Amniotic stem cell (primary cell): ENCODE results near the gene ETV3.
A peak's percentile ranks its signal among the peaks of the same experiment; 100 is the strongest.

ENCODE experiments used
- DNase-seq: peaks from one replicate; lab custom pipeline; 2025; lab: John Stamatoyannopoulos, UW

ETV3 gene

DNA sequence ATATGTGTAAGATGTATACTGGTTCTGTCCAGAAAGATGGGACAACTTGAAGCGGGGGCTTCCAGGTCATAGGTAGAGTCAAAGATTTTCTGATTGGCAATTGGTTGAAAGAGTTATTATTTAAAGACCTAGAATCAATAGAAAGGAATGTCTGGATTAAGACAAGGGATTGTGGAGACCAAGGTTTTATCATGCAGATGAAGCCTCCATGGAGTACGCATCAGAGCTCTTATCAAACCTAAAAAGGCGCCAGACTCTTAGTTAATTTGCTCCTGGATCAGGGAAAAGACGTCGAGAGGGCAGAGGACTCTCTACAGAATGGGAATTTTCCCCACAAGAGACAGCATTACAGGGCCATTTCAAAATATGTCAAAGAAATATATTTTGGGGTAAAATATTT lies 23.7 kb upstream of the ETV3 start:
- DNase-seq = no peak

- no peak for DNase-seq
Observed at GRCh38 chr1:157158967-157159366, 20.8 kb upstream of the ETV3 start.

DNA sequence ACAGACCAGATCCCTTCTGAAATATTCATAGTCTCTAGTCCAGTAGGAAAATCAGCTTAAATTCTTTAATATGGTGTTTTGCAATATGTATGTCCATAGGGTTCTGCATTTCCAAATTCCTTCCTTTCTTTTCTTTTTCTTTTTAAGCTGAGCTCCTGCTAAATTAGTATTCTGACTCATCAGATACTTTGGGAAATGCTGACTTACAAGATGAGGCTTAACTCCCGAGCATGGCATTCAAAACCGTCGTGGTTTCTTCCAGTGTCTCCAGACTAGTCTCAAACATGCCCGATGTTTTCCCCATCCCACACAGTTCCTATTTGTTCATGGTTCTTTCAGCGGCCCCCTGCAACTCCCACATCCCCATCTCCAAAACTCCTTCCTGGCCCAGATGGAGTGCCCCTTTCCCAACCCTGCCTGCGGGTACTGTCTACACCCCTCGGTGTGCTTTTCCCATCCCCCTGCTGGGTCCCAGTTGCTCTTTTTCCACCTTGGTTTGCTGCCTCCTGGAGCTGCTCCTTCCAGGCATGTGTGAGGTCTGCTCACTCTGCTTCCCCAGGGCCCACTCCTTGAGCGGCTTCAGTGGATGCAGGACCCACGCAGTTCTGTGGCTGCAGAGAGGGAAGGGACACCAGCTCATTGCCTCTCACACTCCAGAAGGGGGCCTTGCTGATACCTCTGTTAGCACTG lies 19.5 kb upstream of the ETV3 start:
- DNase-seq = no peak

DNA sequence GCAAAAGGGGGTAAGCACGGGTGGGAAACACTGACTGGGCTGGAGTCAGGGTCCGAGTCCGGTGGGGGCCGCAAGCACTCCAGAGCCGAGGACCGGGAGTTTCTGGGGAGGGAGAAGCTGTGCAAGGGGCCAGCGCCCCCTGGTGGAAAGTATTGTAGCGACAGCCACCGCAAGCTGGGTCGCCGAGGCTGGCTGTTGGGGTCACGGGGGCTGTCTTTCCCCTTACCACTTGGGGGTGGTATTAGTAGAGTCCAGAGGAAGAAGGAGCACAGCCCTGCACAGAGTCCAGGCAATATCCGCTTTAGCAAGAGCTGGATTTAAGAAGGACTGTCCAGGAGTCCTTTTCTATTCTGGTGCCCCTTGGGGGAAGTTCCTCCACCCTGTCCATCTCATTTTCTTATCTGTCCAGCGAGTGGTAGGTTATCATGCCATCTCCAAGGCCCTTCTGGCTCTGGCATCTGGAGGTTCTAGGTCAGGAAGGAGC lies 17.9 kb upstream of the ETV3 start:
- DNase-seq = peak; percentile 52

DNA sequence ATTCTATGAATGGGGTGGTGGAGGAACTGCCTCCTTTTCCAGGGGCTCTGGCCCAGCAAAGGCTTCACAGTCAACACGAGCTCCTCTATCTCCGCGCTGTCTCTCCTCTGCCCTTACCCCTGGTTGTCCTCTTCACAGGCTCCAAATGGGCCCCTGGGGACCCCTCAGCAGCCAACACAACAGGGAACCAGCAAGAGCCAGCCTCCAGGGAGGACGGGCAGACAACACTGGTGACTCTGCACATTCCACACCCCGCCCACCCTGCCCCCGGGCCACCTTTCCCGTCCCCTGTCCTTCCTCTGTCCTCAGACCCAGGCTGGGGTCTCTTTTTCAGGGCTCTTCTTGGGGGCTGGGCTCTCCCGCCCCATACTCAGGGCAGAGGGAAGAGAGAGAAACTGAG lies 17.5 kb upstream of the ETV3 start:
- no peak for DNase-seq

GRCh38 chr1:157154940-157155514 lies 16.8 kb upstream of the ETV3 start:
- no peak for DNase-seq

DNA sequence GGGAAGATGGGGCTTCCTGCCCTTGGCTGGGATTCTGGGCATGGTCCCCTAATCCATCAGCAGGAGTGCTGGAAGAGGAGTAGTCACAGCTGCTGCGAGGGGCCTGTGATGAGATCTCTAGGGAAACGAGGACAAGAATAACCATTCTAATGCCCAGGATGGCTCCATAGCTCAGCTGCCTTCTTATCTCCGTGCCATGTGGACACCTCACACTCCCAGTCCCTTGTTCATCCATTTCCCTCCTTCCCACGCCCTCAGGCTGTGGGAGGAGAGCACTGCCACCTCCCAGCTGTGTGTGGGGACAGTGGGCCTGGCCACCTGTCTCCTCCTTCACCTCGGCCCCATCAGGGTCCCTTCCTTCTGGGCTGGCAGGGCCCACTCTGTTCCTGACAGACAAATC lies 16.1 kb upstream of the ETV3 start:
- DNase-seq = no peak

- DNase-seq = no peak
Observed at GRCh38 chr1:157153746-157154145, 15.6 kb upstream of the ETV3 start.

DNA sequence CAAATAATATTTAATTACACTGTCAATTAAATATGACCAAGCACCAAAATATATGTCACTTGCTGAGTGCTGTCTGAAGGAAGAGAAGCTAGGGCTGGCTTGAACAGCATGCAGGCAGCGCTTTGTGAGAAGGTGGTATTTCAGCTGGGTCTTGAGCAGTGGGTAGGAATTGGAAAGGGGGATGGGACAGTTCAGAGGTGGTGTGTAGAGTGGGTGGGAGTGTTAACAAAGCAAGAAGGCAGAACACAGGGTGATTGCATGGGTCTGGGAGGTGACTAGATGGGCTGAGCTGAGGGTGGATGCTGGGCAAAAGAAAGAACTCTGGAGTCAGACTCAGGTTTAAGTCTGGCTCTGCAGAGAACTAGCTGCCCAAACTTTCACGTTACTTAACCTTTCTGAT lies 14.3 kb upstream of the ETV3 start:
- DNase-seq = no peak

DNA sequence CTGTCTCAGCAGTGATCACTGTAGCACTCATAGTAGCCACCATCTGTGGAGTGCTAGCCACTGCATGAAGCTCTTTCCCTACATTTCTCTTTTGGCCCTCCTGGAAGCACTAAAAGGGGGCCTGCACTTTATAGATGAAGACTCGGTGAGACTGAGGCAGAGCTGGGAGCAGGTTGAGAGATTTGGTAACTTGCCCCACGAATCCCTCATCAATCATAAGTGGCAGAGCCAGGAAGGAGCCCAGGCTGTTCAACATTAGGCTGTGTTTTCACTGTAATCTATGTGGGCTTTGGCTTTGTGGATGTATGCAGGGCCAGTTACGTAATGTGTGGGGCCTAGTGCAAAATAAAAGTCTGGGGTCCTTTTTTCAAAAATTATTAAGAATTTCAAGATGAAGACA lies 13.3 kb upstream of the ETV3 start:
- DNase-seq = no peak

- DNase-seq = no peak
Observed at GRCh38 chr1:157151073-157151472, 12.9 kb upstream of the ETV3 start.

DNA sequence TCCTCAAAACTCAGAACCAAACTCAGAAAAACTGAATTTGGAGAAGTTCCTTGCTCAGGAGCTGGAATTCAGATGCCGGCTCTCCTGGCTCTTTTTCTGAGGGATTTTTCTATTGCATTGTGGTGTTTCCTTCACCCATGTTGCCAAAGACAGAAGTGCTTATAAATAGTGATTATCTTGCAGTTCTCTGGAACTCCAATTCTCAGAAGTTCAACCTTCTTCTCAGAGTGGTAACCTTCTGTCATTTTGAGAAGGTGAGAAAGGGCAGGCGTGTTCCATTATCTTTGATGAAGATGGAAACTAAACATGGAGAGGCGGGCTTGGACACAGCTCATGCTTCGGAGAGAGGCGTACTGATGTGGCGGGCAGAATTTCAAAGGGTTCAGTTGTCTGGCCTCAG lies 12.4 kb upstream of the ETV3 start:
- DNase-seq = no peak

- no peak for DNase-seq
Observed at GRCh38 chr1:157147906-157148700, 9.9 kb upstream of the ETV3 start.

DNA sequence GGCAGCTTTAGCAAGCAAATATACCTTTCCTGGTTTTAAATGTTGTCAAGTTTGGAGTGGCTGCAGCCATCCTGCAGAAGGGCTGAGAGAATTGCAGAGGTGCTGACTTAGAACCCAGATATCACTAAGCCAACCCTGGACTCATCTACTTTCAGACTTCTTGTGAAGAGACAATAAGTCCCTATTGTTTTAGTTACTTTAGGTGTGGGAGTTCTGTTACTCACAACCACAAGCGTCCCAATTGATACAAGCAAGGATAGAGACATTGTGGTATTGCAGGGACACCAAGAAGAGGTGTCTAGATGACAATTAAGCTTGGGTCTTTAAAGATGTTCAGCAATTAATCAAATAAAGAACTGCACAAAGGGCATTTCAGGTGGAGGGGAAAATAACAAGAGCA lies 8.8 kb upstream of the ETV3 start:
- no peak for DNase-seq

DNA sequence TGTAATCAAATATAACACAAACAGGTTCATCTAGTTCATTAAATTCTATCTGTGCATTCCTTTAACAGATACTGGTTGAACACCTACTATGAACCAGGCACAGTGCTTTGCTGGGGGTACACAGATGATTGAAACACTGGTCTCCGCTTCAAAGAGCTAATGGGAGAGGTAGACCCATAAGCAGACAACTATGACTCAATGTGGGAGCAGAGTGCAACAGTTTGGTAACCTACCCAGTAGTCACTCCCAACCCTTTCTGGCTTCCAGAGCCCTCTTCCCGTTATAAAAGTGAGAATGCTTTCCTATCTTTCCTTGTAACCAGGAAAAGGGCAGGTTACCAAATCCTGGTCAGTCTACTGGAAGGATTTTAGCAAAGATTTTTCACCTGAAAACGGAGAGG lies 8.0 kb upstream of the ETV3 start:
- no peak for DNase-seq

- no peak for DNase-seq
Observed at GRCh38 chr1:157145076-157145475, 6.9 kb upstream of the ETV3 start.

GRCh38 chr1:157144509-157144908 lies 6.3 kb upstream of the ETV3 start:
- DNase-seq = no peak

DNA sequence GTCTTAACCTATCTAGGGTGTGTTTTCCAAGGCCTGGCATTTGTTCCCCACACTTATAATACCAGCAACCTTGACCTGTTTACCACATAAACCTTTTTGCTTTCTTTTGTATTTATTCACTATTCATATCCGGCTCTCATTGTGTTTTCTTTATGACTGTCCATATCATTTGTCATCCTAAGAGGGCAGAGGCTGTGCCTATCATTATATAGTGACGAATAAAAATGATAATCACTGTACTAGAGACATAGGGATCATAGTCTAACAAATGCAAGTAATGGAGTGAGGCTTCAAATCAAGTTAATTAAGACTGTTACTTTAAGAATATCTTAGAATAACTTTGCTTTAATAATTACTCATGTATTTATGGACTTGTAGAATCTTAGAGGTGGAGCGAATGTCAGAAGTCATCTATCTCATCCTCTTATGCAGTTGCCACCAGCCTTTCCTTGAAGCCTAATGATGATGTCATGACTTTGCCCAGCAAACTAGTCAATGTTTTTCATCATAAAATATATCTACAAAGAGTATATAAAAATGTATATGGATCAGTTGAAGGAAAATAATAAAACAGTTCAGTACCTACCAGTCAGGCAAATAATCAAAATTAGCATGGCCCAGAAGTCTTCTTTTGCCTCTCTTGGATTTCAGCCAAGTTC lies 4.7 kb upstream of the ETV3 start:
- DNase-seq = no peak

- DNase-seq = no peak
Observed at GRCh38 chr1:157142201-157142600, 4.0 kb upstream of the ETV3 start.

DNA sequence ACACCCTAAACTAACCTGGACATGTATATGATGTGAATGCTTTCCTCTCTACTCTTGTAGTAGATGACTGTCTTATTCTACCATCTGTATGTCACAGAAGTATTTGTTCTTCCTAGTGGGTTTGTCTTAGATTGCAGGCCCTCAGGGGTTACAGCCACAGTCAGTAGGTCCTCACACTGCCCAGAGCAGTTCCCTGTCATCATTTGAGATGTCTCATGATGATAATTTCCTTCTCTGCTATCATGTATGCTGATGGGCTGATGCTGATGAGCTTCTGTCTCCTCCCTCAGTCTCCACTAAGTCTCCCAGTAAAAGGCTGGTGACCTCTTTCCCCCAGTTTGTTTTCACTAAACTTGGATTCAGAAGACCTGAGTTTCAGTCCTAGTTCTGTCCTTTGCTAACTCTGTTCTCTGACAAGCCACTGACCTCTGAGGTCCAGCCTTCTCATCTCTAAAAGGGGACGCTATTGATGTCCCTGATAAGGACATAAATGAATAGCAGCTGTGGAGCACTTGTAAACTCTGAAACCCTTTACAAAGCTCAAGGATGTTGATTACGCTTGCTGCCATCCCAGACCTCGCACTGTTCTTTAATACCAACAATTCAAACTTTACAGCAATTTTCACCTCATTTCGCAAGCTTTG lies 3.1 kb upstream of the ETV3 start:
- DNase-seq = no peak

GRCh38 chr1:157140063-157140588 lies 1.9 kb upstream of the ETV3 start:
- no peak for DNase-seq
